Measurements from ENCODE around the gene KDELR1.

The KDELR1 gene

GRCh38 chr19:48341515-48342413, 49.6 kb downstream of the KDELR1 start:
- DNase-seq = peak in 1 of 2 experiments; percentile 67

GRCh38 chr19:48340995-48341394, 50.4 kb downstream of the KDELR1 start:
- peak; percentile 83 to 91 for DNase-seq

GRCh38 chr19:48338802-48339503, 52.4 kb downstream of the KDELR1 start:
- DNase-seq = no peak

- DNase-seq = no peak
Measured at GRCh38 chr19:48338253-48338755, 53.0 kb downstream of the KDELR1 start.

- peak; percentile 87 to 90 for DNase-seq
Measured at GRCh38 chr19:48333467-48334384, 57.6 kb downstream of the KDELR1 start.

GRCh38 chr19:48332662-48333466, 58.5 kb downstream of the KDELR1 start:
- peak; percentile 100 for DNase-seq
